Middle frontal gyrus (tissue), 1 donor: Measurements from ENCODE around the gene EVI5L.

Source experiments
- DNase-seq: peaks from one replicate; pipeline ENCODE4 v3.0.0-alpha.2; 2015; ENCODE audit warnings: low spot score; ENCODE audit errors: extremely low spot score

The EVI5L gene

DNA sequence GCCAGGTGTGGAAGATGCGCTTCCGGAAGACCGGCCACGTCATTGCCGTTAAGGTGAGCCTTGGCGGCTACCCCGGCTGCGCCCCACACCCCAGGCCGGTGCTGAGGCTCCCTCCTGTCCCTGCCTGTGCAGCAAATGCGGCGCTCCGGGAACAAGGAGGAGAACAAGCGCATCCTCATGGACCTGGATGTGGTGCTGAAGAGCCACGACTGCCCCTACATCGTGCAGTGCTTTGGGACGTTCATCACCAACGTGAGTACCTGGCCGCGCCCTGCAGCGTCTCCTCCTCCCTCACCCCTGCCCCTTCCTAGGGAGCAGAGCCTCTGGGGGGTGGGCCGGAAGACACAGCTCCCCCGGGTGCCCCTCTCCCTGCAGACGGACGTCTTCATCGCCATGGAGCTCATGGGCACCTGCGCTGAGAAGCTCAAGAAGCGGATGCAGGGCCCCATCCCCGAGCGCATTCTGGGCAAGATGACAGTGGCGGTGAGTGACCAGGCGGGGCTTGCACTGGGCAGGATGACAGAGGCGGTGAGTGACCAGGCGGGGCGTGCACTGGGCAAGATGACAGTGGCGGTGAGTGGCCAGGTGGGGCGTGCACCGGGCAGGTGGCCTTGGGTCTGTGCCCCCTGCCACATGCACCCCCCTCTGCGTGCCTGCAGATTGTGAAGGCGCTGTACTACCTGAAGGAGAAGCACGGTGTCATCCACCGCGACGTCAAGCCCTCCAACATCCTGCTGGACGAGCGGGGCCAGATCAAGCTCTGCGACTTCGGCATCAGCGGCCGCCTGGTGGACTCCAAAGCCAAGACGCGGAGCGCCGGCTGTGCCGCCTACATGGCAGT is 80.5 kb downstream of the EVI5L start:
- no peak for DNase-seq

- DNase-seq: no peak
These were observed 81.6 kb downstream of the EVI5L start for GRCh38 chr19:7911508-7912143.

DNA sequence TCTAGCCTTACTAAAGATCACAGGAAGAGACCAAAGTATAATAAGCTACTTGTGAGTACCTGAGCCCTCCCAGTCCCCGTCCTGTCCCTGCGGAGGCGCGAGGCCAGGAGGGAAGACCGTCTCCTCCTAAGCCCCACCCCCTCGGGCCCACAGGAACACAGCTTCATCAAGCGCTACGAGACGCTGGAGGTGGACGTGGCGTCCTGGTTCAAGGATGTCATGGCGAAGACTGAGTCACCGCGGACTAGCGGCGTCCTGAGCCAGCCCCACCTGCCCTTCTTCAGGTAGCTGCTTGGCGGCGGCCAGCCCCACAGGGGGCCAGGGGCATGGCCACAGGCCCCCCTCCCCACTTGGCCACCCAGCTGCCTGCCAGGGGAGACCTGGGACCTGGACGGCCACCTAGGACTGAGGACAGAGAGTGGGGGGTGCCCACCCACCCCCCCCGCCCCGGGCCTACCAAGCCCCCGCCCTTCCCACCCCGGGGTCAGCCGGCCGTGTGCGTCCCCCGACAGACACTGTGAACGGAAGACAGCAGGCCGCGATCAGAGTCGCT is 82.2 kb downstream of the EVI5L start:
- no peak for DNase-seq

GRCh38 chr19:7912697-7913564 is 82.9 kb downstream of the EVI5L start:
- no peak for DNase-seq

DNA sequence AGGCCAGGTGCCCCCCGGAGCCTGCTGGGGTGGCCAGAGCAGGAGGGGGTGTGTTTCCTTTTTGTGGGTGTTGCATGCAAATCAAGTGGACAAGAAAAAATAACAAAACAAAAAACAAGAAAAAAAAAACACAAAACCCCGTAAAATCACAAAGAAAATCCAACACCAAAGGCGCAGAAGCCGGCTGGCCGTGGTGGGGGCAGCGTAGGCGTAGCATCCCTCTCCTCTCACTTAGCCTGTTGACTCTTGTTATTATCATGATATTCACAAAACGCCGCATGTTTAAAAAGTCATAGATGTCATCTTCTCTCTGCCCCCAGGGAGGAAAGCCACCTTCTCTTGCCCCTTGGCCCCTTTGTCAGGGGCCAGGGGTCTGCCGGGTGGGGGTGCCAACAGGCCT is 83.6 kb downstream of the EVI5L start:
- DNase-seq: no peak

- no peak for DNase-seq
These were observed 84.1 kb downstream of the EVI5L start for GRCh38 chr19:7914099-7914498.
